Left lung (tissue), 14 donors: ENCODE data around the gene FOXO1. TPM values are rescaled to one million over a fixed set of nuclear protein-coding genes. Genes with fewer than 3 reads are reported as not detected.
A peak's percentile ranks its signal among the peaks of the same experiment; 100 is the strongest.
"Not testable (repeated sequence)": the region's sequence is repeated elsewhere in the genome, so short reads cannot be mapped to it uniquely, and the experiment has no call there.

ENCODE experiments used
- ATAC-seq: fragments of 200-7000 bp; cut with Tn5 transposase; one replicate; pipeline ENCODE4 v1.9.1; 2020; ENCODE audit warnings: moderate library complexity
- DNase-seq, 4 donors: peaks; one replicate each; pipeline ENCODE4 v3.0.0-alpha.2; 2013 to 2020
- H3K27ac ChIP-seq, 2 donors: fragments of 200-600 bp; sonication (generic) in 1 of 2; one replicate each; pipeline versions ENCODE4 v1.5.0 to v1.8.0; 2020 to 2021
- H3K27me3 ChIP-seq, 2 donors: fragments of 200-600 bp; sonication (generic) in 1 of 2; one replicate each; pipeline versions ENCODE4 v1.5.0 to v1.8.0; 2020 to 2021
- H3K36me3 ChIP-seq, 2 donors: fragments of 200-600 bp; sonication (generic) in 1 of 2; one replicate each; pipeline versions ENCODE4 v1.5.0 to v1.8.0; 2020 to 2021
- H3K4me1 ChIP-seq, 2 donors: fragments of 200-600 bp; one replicate each; pipeline ENCODE4 v1.8.0; 2021
- H3K4me3 ChIP-seq, 2 donors: fragments of 200-600 bp; sonication (generic) in 1 of 2; one replicate each; pipeline versions ENCODE4 v1.5.0 to v1.8.0; 2020 to 2021; ENCODE audit warnings: mild to moderate bottlenecking in 1 of 2
- H3K9me3 ChIP-seq, 2 donors: fragments of 200-600 bp; sonication (generic) in 1 of 2; one replicate each; pipeline versions ENCODE4 v1.5.0 to v1.8.0; 2020 to 2021
- intact Hi-C, 2 donors: fragments of 100-400 bp; cut with DNase I; formaldehyde crosslinking; loops; one replicate each; pipeline versions ENCODE4 v1.11.2 to v1.14.2; 2022
- long read RNA-seq, 12 donors: library from polyadenylated mRNA in 2 of 12; unstranded in 2 of 12; transcript quantifications; one replicate each; pipeline ENCODE4 v2.0.0 and lab custom pipeline, GENCODE V29; 2019 to 2026
- polyA plus RNA-seq, 6 donors: library from polyadenylated mRNA; unstranded; fragments of 120-200 nt; gene quantifications; one replicate each; pipeline ENCODE4 v1.2.1, GENCODE V29; 2013; ENCODE audit not compliant: insufficient read length in 6 of 6
- total RNA-seq, 2 donors: library from RNA; stranded (reverse); fragmentation: NEBNext Ultra II Directional; extraction: Animal tissue kit (Norgen Biotek cat#: 25700); gene quantifications; one replicate each; pipeline ENCODE4 v1.2.1, GENCODE V29; 2021
- TF ChIP-seq, protein P1 (sequence below), 2 donors: fragments of 200-600 bp; sonication (generic) in 1 of 2; IDR thresholded peaks; one replicate each; pipeline versions ENCODE4 v1.5.0 to v1.8.0; 2021; ENCODE audit warnings: antibody characterized with exemption in 2 of 2
- donor health status: DM: no; HTN: yes; CAD: no.
- donor health status: DM: no; HTN: no; CAD: no.

The FOXO1 gene
- total RNA-seq = 10 to 100 TPM; 19.3 to 24.0 TPM
- 10 to 100 TPM; 12.1 to 14.1 (median 13.6) TPM for polyA plus RNA-seq
- long read RNA-seq, donor 1, full-length matches to known transcripts = 2 of 15 reads
- long read RNA-seq, donor 1, partial matches to known transcripts = 13 of 15 reads
- long read RNA-seq, donor 1, other reads (novel, unspliced or antisense) = 0 of 15 reads
- long read RNA-seq, donor 2, full-length matches to known transcripts = 4 of 4 reads
- long read RNA-seq, donor 2, partial matches to known transcripts = 0 of 4 reads
- long read RNA-seq, donor 2, other reads (novel, unspliced or antisense) = 0 of 4 reads
- long read RNA-seq, donor 3, full-length matches to known transcripts = 2 of 2 reads
- long read RNA-seq, donor 3, partial matches to known transcripts = 0 of 2 reads
- long read RNA-seq, donor 3, other reads (novel, unspliced or antisense) = 0 of 2 reads
- long read RNA-seq, donor 4, partial matches to known transcripts = 1 of 2 reads
- long read RNA-seq, donor 4, other reads (novel, unspliced or antisense) = 1 of 2 reads
- long read RNA-seq, donor 5 = 0 reads
- long read RNA-seq, donor 6, full-length matches to known transcripts = 2 of 2 reads
- long read RNA-seq, donor 6, partial matches to known transcripts = 0 of 2 reads
- long read RNA-seq, donor 6, other reads (novel, unspliced or antisense) = 0 of 2 reads
- long read RNA-seq, donor 7 = 0 reads
- long read RNA-seq, donor 8, full-length matches to known transcripts = 1 of 1 reads
- long read RNA-seq, donor 8, partial matches to known transcripts = 0 of 1 reads
- long read RNA-seq, donor 8, other reads (novel, unspliced or antisense) = 0 of 1 reads
- long read RNA-seq, donor 9 = 0 reads
- long read RNA-seq, donor 10, partial matches to known transcripts = 1 of 2 reads
- long read RNA-seq, donor 10, other reads (novel, unspliced or antisense) = 1 of 2 reads
- long read RNA-seq, donor 11, full-length matches to known transcripts = 3 of 3 reads
- long read RNA-seq, donor 11, partial matches to known transcripts = 0 of 3 reads
- long read RNA-seq, donor 11, other reads (novel, unspliced or antisense) = 0 of 3 reads
- long read RNA-seq, donor 12, full-length matches to known transcripts = 1 of 1 reads
- long read RNA-seq, donor 12, partial matches to known transcripts = 0 of 1 reads
- long read RNA-seq, donor 12, other reads (novel, unspliced or antisense) = 0 of 1 reads

DNA sequence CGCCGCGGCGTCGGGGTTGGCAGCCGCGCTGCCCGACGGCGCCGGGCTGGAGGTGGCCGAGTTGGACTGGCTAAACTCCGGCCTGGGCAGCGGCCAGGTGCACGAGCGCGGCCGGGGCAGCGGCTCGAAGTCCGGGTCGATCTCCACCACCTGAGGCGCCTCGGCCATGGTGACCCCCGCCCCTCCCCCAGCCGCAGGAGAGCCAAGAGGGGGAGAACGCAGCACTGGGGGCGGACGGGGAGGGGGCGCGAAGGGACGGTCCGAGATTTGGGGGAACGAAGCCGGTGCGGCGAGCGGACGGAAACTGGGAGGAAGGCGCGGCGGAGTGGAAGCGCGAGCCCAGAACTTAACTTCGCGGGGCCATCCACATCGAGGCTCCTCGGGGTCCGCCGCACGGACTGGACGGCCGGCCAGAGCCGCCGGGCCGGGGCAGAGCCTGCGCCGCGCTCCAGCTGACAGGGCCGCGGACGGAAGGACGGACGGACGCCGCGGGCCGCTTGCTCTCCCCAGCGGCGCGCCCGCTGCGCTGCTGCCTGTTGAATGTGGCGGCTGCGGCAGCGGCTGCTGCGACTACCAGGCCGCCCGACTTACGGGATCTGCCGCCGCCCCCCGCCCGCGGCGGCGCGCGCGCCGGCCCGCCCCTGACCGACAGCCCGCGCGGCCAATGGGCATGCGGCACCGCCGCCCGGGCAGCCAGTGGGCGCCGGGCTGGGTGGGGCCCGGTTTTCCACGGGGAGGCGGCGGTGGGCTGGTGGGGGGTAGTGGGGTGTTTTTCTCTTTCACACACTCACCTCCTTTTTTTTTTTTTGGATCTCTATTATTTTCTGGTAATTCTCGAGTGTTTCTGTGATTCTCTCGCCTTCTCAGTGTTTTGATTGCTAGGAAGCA lies at the start of gene FOXO1:
TSS of gene FOXO1 (minus strand) at position 597 of the 888 bp plus-strand sequence. CDS start at position 168, 429 bp downstream.
- Histone ChIP-seq H3K27ac (peak within 1 kb of the TSS; percentile 97 to 98), H3K4me3 (peak within 1 kb of the TSS; percentile 73 to 93), H3K9me3 (no peaks in the 10 kb centered on the region), H3K4me1 (peaks cover 15 to 44% of the 10 kb centered on the region in 2 donors), H3K36me3 (no peaks in the 10 kb centered on the region), H3K27me3 (no peaks in the 10 kb centered on the region)
- intact Hi-C loops = no loop called here
- TF ChIP-seq, protein P1, sequence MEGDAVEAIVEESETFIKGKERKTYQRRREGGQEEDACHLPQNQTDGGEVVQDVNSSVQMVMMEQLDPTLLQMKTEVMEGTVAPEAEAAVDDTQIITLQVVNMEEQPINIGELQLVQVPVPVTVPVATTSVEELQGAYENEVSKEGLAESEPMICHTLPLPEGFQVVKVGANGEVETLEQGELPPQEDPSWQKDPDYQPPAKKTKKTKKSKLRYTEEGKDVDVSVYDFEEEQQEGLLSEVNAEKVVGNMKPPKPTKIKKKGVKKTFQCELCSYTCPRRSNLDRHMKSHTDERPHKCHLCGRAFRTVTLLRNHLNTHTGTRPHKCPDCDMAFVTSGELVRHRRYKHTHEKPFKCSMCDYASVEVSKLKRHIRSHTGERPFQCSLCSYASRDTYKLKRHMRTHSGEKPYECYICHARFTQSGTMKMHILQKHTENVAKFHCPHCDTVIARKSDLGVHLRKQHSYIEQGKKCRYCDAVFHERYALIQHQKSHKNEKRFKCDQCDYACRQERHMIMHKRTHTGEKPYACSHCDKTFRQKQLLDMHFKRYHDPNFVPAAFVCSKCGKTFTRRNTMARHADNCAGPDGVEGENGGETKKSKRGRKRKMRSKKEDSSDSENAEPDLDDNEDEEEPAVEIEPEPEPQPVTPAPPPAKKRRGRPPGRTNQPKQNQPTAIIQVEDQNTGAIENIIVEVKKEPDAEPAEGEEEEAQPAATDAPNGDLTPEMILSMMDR (IDR thresholded peaks at IDR 0.05) = no peak
- ATAC-seq (peak; percentile 86), DNase-seq (peak; percentile 89 to 95 (median 90))

DNA sequence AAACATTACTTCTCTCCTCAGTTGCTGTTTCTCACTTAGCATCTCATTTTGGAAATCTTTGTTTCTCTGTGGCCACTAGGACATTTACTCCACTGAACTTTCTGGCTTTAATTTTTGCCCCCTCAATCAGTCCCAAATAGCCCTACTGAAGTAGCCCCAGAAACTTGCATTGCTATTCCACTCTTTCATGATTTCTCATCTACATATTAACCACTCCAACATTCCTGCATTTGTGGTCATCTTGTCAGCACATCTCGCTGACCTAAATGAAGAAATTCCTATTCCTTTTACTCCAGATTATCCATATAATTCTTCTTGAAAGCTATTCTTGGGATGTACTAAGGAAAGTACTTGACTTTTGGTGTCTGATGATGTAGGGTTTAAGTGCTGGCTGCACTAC lies 48.0 kb upstream of the FOXO1 start:
- peaks cover 0 to 34% of the 10 kb centered on the region in 2 donors for H3K36me3 ChIP-seq
- intact Hi-C loops, DNase-seq, ATAC-seq, H3K27me3 ChIP-seq, H3K4me1 ChIP-seq, H3K27ac ChIP-seq, H3K4me3 ChIP-seq: not testable (repeated sequence)
- H3K9me3 ChIP-seq = peaks cover 0 to 37% of the 10 kb centered on the region in 2 donors

DNA sequence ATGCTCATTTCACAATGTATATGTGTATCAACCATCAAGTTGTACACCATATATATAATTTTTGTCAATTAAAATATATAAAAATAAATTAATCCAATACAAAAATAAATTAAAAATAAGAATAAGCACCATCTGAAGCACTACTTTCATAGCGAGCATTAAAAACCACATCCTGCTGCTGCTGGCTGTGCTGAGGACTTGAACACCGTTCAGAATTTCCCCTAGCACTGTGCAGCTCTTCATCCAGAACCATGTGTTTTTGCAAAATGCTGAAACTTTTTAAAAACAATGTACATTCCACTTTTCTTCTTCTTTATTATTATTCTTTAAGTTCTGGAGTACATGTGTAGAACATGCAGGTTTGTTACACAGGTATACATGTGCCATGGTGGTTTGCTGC lies 40.0 kb upstream of the FOXO1 start:
- H3K27ac ChIP-seq = no peak overlapping the region
- intact Hi-C loops = no loop called here
- no peaks in the 10 kb centered on the region for H3K27me3 ChIP-seq
- H3K9me3 ChIP-seq = peaks cover 0 to 53% of the 10 kb centered on the region in 2 donors
- ATAC-seq (no peak), DNase-seq (no peak)
- H3K4me3 ChIP-seq = no peak overlapping the region
- H3K4me1 ChIP-seq = no peaks in the 10 kb centered on the region
- TF ChIP-seq, protein P1 (IDR thresholded peaks at IDR 0.05) = no peak
- no peaks in the 10 kb centered on the region for H3K36me3 ChIP-seq

DNA sequence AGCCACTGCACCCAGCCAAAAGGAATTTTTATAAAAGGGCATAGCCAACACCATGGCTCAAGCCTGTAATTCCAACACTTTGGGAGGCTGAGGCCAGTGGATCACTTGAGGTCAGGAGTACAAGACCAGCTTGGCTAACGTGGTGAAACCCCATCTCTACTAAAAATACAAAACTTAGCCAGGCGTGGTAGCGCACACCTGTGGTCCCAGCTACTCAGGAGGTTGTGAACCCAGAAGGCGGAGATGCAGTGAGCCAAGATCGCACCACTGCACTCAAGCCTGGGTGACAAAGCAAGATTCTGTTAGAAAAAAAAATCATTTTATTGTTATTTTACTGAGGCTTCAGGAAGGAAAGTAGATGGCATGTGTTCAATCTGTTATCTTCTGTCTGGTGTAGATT lies 31.3 kb upstream of the FOXO1 start:
- Histone ChIP-seq H3K27me3 (no peaks in the 10 kb centered on the region), H3K4me3 (no peak overlapping the region), H3K9me3 (no peaks in the 10 kb centered on the region), H3K36me3 (no peaks in the 10 kb centered on the region), H3K4me1 (no peaks in the 10 kb centered on the region), H3K27ac (no peak overlapping the region)
- ATAC-seq = no peak
- intact Hi-C loops = loop anchor here in 1 of 2 donors (10.0 kb wide), 1 partner anchor 1013 kb away; no protein-coding TSS in a partner anchor
- TF ChIP-seq, protein P1 (IDR thresholded peaks at IDR 0.05) = no peak
- no peak for DNase-seq
